Fibroblast of mammary gland (primary cell): Measurements from ENCODE around the gene MYH9.

ENCODE experiments used
- DNase-seq: peaks from one replicate; pipeline ENCODE4 v3.0.0-alpha.2; 2010; ENCODE audit warnings: low read depth
- H3K4me3 ChIP-seq: 2 replicates; pipeline ENCODE4 v1.5.1; 2011; ENCODE audit warnings: low read depth, mild to moderate bottlenecking, low read length, moderate library complexity; ENCODE audit not compliant: control insufficient read depth
- TF ChIP-seq, protein P1 (sequence below): conservative IDR thresholded peaks from 2 replicates; pipeline ENCODE4 v1.5.1; 2011; ENCODE audit warnings: low read depth, low read length, inconsistent platforms; ENCODE audit not compliant: control insufficient read depth, insufficient read depth

The MYH9 gene

GRCh38 chr22:36375071-36375980 lies 12.4 kb downstream of the MYH9 start:
- TF ChIP-seq, protein P1, sequence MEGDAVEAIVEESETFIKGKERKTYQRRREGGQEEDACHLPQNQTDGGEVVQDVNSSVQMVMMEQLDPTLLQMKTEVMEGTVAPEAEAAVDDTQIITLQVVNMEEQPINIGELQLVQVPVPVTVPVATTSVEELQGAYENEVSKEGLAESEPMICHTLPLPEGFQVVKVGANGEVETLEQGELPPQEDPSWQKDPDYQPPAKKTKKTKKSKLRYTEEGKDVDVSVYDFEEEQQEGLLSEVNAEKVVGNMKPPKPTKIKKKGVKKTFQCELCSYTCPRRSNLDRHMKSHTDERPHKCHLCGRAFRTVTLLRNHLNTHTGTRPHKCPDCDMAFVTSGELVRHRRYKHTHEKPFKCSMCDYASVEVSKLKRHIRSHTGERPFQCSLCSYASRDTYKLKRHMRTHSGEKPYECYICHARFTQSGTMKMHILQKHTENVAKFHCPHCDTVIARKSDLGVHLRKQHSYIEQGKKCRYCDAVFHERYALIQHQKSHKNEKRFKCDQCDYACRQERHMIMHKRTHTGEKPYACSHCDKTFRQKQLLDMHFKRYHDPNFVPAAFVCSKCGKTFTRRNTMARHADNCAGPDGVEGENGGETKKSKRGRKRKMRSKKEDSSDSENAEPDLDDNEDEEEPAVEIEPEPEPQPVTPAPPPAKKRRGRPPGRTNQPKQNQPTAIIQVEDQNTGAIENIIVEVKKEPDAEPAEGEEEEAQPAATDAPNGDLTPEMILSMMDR, result no peak
- no peak for DNase-seq
- H3K4me3 ChIP-seq, result no peak overlapping the region

- TF ChIP-seq, protein P1, result no peak
- peak; percentile 84 for DNase-seq
- H3K4me3 ChIP-seq, result no peak overlapping the region
These were observed 13.2 kb downstream of the MYH9 start for GRCh38 chr22:36374603-36375024.

- no peak for DNase-seq
- TF ChIP-seq, protein P1, result no peak
- H3K4me3 ChIP-seq, result no peak overlapping the region
These were observed 14.5 kb downstream of the MYH9 start for GRCh38 chr22:36373258-36373579.

DNA sequence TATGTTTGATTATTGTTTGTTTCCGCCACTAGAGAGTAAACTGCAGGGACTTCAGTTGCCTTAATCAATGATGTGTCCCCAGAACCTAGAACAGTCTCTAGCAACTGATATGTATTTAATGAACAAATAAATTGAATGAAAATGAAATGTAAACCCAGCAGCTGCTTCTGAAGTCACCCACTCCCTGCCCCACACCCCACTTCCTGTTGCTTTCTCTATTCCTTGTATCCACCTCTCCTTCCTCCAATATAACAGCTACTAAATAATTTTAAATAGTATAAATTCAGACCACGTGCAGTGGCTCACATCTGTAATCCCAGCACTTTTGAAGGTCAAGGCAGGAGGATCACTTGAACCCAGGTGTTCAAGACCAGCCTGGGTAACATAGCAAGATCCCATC lies 15.8 kb downstream of the MYH9 start:
- no peak overlapping the region for H3K4me3 ChIP-seq
- DNase-seq, result no peak
- TF ChIP-seq, protein P1, result no peak

DNA sequence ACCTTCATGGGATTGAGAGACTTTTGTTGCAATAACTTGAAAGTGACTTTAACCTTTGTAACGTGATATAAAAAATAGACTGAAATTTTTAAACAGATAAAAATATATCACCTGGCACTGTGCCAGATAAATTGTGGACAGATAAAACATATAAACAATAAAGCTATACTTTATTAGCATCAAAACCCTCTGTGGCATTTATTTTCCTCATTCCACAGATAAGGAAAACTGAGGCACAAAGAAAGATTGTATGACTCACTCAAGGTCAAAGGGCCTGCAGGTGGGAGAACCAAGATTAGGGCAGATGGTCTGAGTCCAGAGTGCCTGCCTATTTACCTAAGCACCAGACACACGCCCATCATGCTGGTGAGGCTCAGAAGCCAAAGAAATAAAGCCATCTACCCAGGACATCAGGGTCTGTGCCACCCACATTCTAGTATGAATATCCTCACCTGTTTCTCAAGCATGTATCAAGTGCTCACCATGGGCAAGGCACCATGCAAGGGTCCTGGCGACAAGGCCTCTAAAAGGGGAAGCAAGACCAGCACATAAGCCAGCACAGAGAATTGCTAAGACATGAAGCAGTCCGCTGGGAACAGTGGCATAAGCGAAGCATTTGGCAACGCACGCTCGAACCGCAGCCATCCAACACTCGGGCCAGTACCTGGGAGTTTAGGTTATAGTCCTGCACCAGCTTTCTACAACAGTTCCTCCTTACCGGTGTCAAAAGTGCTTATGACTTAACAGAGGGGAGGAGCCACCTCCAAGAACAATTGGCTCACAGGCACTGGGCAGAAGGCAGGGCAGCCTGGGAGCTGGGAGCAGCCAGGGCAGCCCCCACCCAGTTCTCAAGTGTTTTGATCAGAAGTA lies 17.6 kb downstream of the MYH9 start:
- no peak overlapping the region for H3K4me3 ChIP-seq
- DNase-seq, result peak; percentile 48
- TF ChIP-seq, protein P1, result no peak

DNA sequence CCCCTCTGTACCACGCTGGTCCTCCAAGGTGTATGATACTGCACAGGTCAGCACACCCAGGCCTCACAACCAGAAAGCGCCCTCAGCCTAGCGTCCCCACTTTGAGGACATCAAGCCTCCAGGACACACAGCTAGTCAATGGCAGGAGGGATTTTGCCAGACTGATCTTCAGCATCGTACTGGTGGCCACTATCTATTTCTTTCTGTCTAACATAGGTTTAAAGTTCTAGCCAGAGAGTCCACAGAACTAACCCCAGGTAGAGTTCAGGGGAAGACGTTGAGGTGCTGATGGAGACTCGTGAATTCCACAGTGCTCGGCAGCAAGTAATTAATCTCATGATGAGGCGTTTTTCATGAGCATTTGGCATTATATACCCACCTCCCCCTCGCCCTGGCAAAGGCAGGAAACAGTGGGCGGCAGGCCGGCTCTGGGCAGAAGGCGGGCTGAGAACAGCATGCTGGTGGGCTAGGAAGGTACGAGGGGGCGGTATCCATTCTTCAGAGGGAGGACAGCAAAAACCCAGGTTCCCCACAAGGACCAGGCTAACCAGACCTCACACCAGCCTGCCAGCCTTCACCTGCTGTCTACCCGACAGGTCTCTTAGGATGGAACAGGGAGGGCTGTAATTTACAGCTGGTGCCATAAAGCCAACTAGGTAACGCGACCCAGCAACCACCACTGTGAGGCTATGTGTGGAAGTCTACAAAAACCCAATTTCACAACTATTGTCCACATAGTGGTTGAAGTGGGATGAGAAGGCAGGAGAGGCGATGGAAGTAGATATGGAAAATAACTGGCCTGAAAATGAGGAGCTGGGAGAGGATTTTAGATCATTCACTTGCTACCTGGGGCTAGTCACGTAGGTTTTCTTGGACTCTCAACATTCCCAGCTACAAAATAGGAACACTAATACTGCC lies 18.5 kb downstream of the MYH9 start:
- TF ChIP-seq, protein P1, result no peak
- no peak overlapping the region for H3K4me3 ChIP-seq
- DNase-seq, result no peak
